GM19099 (cell line): ENCODE data around the gene GPR157.

Experiments used
- POLR2A ChIP-seq: IDR thresholded peaks from 3 replicates; pipeline ENCODE4 v1.6.1; 2011; ENCODE audit warnings: low read depth; ENCODE audit not compliant: insufficient read length; ENCODE audit errors: extremely low read depth

GPR157 gene

DNA sequence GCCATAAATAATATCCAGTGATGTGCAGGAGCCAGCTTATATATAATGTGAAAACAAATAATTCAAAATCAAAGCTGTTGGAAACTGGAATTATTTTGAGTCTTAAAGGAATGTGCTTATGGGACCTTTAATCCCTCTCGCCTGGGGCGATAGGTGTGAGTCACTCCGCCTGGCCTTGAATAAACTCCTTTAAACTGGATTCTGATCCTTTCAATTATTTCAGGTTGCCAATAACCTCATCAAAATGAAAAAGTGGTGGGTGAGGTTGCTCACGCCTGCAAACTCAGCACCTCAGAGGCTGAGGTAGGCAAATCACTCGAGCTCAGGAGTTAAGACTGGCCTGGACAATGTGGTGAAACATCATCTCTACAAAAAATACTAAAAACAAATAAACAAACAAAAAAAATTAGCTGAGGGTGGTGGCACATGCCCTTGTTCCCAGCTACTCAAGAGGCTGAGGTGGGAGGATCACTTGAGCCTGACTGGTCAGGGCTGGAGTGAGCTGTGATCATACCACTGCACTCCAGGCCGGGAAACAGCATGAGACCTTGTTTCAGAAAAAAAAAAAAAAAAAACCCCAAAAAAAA is 48.1 kb downstream of the GPR157 start:
- TF ChIP-seq POLR2A, result no peak

DNA sequence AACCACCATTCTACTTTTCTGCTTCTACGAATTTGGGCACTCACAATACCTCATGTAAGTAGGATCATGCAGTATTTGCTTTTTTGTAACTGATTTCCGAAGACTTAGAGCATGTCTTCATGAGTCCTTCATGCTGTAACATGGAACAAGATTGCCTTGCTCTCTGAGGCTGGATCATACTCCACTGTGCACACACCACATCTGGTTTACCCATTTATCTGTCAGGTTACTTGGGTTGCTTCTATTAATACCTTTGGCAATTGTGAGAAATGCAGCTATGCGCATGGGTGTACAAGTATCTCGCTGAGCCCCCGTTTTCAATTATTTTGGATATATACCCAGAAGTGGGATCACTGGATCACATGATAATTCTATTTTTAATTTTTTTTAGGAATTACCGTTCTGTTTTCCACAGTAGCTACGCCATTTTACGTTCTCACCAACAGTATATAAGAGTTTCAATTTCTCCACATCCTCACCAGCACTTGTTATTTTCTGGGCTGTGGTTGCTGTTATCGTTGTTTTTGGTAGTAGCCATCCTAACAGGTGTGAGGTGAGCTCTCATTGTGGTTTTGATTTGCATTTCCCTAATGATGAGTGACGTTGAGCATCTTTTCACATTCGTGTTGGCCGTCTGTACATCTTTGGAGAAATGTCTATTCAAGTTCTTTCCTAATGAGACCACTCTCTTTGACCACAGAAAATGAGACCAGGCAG is 48.8 kb downstream of the GPR157 start:
- no peak for TF ChIP-seq POLR2A

DNA sequence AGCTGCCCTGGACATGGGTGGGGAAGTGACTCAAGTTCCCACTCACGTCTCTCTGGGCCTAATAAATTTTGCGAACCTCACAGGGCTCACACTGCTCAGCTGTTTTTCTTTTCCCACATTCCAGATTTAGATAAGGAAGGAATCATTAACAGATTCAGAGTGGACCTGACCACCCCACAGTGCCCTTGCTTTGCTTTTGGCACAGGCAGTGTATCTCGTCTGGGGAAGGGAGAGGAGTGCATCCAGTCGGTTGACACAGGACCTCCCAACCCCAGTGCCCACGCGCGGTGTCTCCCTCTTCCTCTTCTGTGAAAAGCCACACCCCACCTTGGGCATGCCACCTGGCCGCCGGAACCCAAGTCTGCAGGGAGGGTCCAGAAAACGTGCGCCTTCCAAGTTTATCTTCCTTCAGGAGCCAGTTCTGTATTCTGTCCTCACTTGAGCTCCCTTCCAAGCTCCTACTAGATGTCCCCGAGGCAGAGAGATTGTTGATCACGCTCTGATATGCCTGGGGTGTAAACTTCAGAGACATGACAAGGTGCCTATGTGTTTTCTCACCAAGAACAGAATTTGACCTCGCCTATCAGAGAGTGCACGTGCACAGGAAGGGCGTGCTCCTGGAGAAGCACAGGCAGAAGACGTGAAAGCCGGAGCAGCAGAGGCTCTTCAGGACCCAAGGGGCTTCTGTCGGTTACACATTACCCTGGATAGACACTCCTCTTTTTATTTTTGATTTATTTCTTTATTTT is 50.0 kb downstream of the GPR157 start:
- no peak for TF ChIP-seq POLR2A

DNA sequence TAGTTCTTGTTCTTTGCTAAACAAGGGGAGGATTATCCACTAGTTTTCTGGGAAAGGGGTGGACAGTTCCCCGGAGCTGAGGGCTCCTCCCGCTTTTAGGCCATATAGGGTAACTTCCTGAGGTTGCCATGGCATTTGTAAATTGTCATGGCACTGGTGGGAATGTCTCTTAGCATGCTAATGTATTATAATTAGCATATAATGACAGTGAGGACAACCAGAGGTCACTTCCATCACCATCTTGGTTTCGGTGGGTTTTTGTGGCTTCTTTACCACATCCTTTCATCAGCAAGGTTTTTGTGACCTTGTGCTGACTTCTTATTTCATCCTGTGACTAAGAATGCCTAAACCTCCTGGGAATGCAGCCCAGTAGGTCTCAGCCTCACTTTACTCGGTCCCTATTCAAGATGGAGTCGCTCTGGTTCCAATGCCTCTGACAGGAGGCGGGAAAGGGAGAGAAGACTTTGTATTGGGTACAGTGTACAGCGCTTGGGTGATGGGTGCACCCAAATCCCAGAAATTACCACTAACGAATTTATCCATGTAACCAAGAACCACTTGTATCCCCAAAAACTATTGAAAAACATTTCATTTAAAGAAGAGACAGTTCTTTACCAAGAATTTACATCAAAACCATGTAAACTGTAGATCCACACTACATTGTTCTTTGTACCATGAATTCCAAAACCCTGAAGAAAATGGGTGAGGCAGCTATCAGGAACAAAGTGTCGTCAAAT is 50.7 kb downstream of the GPR157 start:
- TF ChIP-seq POLR2A, result no peak

DNA sequence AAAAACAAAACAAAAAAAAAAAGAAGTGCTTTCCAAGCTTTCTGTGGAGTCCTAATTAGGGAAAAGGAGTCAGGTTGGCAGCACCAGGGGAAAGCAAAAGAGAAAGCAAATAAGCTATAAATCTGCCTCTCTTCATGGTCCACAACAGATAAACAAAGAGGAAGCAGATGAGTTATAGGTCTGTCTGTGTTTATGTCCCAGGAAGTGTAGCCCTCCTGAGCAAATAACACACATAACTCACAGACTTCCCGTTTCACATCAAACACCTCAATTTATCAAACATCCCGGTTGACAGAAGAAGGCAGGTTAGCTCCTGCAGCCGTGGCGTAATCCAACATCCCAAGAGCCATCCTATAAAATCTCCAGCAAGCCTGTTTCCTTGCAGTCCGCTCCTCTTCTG is 53.9 kb downstream of the GPR157 start:
- TF ChIP-seq POLR2A, result no peak

DNA sequence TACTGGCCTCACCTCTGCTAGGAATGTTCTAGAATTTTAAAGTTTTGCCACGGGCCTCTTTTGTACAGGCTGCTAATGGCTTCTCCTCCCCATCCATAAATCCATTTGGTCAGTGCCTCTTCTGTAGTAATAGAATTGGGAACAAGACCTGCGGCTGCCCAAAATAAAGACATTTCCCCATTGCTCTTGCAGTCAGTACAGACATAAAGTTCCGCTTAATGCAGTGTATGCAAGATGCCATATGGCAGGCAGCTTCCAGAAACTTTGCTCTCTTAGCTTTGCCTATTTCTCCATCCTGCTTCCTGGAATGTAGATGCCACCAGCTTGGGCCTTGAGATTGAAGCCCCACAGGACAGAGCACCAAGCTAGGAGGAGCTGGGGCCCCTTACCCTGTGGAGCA is 55.8 kb downstream of the GPR157 start:
- no peak for TF ChIP-seq POLR2A

DNA sequence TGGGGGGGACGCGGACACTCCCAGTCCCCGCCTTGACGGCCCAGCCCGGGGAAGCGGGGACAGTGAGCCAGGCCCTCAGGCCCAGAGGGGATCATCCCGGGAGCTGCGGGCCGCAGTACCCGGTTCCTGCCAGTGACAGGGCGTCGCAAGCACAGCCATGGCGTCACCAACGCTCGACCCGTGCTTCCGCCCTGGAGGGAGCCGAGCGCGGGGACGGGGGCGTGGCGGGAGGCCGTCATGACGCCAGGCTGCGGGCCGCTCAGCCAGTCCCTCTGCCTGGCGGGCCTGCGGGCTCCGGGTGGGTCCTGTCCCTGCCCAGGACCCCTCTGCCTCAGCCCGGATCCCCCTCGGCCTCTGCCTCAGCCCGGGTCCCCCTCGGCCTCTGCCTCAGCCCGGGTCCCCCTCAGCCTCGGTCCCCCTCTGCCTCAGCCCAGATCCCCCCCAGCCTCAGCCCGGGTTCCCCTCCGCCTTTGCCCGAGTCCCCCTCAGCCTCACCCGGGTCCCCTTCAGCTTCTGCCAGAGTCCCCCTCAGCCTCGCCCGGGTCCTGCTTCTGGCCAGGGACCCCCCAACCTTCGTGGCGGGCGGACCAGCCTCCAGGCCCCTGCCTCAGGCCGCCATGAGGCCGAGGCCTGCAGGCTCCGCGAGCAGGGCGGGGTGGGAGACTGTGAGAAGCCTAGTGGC is 57.2 kb downstream of the GPR157 start:
- no peak for TF ChIP-seq POLR2A

DNA sequence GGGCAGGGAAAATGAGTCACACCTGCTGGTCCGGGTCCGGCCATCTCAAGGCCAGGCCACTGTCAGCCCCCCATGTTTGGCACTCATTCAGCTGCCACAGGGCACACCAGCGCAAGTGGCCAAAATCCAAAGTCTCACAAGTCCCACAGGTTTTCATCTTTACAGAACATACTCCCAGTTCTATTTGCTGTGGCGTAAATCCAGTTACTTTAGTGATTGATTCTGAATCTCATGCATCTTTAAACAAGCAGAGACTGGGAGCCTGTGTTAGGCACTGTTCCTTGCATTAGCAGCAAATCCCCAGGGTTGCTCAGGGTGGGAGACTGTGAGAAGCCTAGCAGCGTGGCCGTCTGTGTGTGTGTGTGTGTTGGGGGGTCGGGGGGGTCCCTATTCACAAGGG is 58.4 kb downstream of the GPR157 start:
- no peak for TF ChIP-seq POLR2A

DNA sequence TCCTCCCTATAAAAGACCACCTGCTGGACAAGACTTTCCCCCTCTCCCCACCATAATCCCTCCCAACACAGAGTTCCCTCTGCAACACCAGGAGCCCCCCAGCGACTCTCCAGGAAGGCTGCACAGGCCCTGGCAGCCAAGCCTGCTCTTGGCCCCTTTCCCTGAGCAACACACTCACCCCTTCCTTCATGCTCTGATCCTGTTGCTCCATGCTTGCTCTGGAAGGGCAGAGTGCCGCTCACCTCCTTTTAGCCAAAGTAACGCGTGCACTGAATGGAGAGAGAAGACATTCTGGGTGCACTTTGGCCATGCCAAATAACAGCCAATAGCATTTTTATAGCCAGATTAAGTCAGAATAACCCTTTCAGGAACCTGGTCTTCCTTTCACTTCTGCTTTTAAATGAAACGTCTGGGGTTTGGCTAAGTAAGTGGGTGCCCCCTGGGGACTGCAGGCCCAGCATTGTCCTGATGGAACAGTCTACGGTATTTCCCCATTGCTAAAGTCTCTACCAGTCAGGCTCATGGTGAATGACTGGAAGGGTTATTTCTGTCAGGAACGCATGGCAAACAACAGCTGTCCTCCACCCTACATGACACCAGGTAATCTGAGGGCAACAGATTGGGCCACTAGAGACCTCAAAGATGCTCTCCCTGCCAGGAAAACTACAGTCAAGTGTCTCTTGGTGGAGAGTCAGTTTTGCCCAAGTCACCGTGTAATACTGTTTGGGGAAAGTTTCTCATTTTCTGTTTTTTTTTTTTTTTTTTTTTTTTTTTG is 59.4 kb downstream of the GPR157 start, which contains the start of gene SLC2A5:
Gene SLC2A5, minus strand, starts transcription at position 310 of the 775 bp plus-strand sequence. Its CDS starts 99 bp downstream, at position 211.
- peak; percentile 72 for TF ChIP-seq POLR2A

DNA sequence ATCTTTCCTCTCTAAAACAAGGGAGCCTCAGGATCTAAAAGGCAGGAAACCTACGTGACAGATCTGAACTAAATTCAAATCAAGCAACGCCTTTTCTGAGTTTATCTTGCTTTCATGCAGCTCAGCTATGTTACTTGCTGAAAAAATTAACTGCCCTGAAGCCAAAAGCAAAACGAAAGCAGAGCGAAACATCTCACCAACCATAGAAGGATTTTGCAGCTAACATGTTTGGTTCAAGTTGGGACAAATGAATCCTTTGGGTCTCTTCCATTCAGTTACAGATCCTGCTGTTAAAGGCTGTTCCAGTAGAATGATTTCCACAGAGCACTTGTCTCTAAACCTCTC is 59.9 kb downstream of the GPR157 start:
- no peak for TF ChIP-seq POLR2A

DNA sequence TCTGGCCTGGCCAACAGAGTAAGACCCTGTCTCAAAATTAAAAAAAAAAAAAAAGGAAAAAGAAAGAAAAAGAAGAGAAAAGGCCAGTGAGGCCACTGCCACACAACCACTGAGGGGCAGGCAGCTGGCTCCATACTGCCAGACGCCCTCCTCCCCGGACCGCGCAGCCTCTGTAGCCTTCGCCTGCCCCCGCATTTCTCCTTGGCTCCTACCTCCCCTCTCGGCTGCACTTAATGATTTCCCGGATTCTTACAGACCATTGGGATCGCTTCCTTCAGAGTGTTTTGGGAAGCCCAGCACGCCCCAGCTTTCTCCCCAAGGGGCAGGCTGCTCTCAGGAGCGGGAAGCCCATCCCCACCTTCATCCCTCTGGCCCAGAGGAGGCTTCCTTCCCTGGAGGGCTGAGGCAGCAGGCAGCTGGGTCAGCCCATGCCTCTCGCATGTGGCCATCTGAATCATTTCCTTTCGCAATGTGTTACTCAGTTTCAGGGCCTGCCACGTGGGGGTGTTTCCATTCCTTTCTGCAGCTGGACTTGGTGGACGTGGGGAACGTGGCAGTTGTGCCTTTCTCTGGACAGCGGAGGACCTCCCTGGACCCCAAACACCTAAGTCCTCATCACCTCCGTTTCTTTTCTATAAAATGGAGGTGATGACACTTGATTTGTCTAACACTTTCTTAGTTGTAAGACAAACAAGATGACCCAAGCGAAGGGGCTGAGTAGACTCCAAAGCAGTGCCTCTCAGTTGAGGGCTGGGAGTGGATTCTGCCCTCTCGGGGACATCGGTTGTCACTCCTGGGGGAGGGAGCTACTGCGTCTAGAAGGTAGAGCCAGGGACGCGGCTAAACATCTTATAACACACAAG is 61.7 kb downstream of the GPR157 start:
- no peak for TF ChIP-seq POLR2A

DNA sequence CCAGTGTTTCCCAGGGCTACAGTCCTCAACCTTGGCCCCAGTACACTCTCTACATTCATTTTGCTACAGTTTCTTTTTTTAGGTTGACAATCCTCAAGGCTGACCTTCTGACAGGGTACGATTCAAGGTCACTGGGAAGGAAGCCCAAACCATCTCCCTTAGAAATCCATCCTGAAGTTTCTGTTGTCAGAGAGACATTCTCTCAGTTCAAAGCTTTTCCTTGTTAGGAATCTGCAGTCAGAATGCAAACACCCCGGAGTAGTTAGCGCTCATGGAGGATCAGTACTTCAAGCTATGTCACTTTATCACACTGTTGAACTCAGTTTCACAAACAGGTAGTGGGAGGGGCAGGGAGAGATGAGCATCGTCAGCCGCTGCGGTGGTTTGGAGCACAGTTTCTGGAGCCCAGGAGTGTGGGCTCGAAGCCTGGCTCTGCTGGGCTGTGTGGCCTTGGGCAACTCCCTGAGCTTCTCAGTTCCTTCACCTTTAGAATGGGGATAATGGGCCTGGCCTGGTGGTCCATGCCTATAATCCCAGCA is 63.6 kb downstream of the GPR157 start:
- no peak for TF ChIP-seq POLR2A

DNA sequence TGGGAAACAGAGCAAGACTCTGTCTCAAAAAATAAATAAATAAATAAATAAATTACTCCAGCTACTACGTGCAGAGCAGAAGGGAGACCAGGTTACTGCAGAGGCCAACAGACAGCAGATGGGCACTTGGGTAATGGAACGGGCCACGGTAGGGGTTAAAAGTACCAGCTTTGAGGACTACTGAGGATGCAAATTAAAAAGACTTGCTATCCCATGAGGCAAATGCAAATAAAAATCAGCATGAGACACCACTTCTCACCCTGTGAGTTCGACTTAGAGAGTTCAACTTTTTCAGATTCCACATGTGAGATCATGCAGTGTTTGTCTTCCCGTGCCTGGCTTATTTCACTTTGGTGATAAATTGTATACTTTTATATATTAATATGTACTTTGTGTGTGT is 66.1 kb downstream of the GPR157 start:
- TF ChIP-seq POLR2A, result no peak

DNA sequence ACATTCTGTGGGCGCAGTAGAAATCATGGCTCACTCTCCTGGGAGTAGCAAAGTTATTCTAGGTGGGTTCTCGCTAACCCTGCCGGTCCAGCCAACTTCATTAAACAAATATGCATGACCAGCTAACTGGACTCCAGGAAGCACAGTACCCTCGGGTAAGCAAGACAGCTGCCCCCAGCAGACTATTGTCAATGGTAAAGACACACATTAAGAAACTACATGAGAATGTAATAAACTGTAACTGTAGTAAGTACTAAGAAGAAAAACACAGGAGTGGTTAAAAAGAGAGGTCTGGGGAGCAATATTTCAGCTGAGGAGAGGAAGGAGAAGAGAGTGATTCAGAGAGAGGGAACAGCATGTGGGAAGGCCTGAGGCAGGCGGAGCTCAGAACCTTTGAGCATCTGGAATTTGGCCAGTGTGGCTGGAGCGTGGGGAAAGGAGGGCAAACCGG is 66.9 kb downstream of the GPR157 start:
- TF ChIP-seq POLR2A, result no peak
